ENCODE data around the gene TMTC2.

TMTC2 gene

DNA sequence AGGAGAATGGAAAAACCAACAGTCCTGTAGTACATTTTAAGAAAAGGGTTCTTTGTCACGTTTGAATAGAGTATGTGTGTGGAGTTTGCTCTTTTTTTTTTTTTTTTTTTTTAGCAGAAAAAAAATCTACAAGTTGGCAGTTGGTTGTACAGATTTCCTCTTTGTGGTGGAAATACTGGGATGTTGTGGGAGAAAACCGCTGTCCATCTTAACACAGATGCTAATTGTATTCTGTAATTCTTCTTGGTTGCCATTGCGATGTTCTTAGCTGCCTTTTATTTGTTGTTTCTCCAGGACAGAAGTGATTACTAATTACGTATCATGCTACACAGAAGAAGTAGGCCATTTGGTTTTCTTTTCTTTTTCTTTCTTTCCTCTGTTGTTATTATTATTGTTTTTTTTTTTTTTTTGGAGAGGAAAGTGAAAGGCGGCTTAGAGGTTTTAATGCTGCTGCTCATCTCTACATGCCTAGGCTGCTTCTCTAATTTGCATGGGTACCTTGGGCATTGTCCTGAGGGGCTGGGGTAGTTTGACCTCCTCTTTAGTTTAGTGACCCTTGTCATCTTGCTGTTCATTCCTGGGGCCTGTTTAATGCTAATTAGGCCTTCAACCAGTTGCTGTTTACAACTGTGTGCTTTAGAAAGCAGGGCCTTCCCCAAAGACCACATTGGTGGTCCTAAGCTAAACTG is 94.7 kb downstream of the TMTC2 start:
- Histone ChIP-seq H3K4me1 (ENCODE audit: control insufficient read depth, insufficient read depth, low read length) (no peaks in the 10 kb centered on the region), H3K36me3 (ENCODE audit: control insufficient read depth in 2 of 2, insufficient read depth in 1 of 2, low read length in 2 of 2) (no peaks in the 10 kb centered on the region), H3K4me3 (ENCODE audit: low read depth, low read length) (no peak overlapping the region), H3K27ac (ENCODE audit: extremely low read depth, low read depth, low read length) (no peak overlapping the region), H3K9me3 (ENCODE audit: control insufficient read depth, insufficient read depth, low read depth, low read length) (no peaks in the 10 kb centered on the region)
- ChIA-PET CTCF (no interaction called here), POLR2A (no interaction called here)
- no peak for TF ChIP-seq ZNF146 (tag by site-specific recombination; IDR thresholded peaks at IDR 0.05)

DNA sequence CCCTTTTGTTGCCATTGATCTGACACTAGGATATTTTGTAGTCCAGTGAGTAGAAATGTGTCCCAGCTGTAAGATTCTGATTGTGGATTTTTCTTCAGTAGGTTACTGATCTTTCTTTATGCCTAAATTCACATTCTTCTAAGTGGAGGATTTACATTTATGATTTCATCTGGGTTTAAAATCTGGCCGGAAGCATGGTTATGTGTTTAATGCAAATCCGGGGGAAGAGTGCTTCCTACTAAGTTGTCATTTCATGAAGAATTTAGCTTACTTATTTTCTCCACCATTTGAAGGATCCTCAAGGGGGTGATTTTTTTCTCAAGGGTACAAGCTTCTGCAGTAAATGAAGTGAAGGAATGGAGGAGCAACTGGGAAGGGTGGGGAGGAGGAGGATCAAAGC is 96.7 kb downstream of the TMTC2 start:
- Histone ChIP-seq H3K36me3 (ENCODE audit: control insufficient read depth in 2 of 2, insufficient read depth in 1 of 2, low read length in 2 of 2) (no peaks in the 10 kb centered on the region), H3K27ac (ENCODE audit: extremely low read depth, low read depth, low read length) (no peak overlapping the region), H3K4me3 (ENCODE audit: low read depth, low read length) (no peak overlapping the region), H3K9me3 (ENCODE audit: control insufficient read depth, insufficient read depth, low read depth, low read length) (no peaks in the 10 kb centered on the region), H3K4me1 (ENCODE audit: control insufficient read depth, insufficient read depth, low read length) (no peaks in the 10 kb centered on the region)
- TF ChIP-seq GLIS2 (tag by site-specific recombination; IDR thresholded peaks at IDR 0.05) (no peak), ZSCAN30 (tag by site-specific recombination; IDR thresholded peaks at IDR 0.05) (no peak)
- CTCF ChIA-PET, result no interaction called here
- POLR2A ChIA-PET, result no interaction called here

DNA sequence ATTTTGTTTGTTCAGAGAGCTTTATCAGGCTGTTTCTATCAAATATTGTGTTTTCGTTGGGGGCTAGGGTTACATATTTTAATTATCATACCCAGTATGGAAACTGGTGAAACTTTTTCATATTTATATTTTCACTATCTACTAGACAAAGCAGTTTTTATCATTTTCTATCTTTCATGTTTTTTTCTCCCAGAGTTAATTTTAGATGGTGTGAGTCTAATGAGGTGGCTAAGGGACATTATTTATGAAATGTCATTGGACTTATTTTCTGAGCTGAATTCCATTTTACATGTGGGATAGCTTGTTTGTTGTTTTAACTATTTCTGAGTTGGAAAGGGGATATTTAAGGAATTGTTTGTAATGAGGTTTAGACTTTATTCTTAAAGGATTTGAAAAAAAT is 100.3 kb downstream of the TMTC2 start:
- Histone ChIP-seq H3K4me3 (ENCODE audit: low read depth, low read length) (no peak overlapping the region), H3K27ac (ENCODE audit: extremely low read depth, low read depth, low read length) (no peak overlapping the region), H3K4me1 (ENCODE audit: control insufficient read depth, insufficient read depth, low read length) (no peaks in the 10 kb centered on the region), H3K9me3 (ENCODE audit: control insufficient read depth, insufficient read depth, low read depth, low read length) (no peaks in the 10 kb centered on the region), H3K36me3 (ENCODE audit: control insufficient read depth in 2 of 2, insufficient read depth in 1 of 2, low read length in 2 of 2) (no peaks in the 10 kb centered on the region)
- TF ChIP-seq, protein P1, sequence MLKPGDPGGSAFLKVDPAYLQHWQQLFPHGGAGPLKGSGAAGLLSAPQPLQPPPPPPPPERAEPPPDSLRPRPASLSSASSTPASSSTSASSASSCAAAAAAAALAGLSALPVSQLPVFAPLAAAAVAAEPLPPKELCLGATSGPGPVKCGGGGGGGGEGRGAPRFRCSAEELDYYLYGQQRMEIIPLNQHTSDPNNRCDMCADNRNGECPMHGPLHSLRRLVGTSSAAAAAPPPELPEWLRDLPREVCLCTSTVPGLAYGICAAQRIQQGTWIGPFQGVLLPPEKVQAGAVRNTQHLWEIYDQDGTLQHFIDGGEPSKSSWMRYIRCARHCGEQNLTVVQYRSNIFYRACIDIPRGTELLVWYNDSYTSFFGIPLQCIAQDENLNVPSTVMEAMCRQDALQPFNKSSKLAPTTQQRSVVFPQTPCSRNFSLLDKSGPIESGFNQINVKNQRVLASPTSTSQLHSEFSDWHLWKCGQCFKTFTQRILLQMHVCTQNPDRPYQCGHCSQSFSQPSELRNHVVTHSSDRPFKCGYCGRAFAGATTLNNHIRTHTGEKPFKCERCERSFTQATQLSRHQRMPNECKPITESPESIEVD (tag by site-specific recombination; IDR thresholded peaks at IDR 0.05), result 0 out of 2 replicates have a peak, but pooled peaks have one; percentile 22
- TF ChIP-seq, protein P2, sequence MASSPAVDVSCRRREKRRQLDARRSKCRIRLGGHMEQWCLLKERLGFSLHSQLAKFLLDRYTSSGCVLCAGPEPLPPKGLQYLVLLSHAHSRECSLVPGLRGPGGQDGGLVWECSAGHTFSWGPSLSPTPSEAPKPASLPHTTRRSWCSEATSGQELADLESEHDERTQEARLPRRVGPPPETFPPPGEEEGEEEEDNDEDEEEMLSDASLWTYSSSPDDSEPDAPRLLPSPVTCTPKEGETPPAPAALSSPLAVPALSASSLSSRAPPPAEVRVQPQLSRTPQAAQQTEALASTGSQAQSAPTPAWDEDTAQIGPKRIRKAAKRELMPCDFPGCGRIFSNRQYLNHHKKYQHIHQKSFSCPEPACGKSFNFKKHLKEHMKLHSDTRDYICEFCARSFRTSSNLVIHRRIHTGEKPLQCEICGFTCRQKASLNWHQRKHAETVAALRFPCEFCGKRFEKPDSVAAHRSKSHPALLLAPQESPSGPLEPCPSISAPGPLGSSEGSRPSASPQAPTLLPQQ (tag by site-specific recombination; IDR thresholded peaks at IDR 0.05), result no peak
- TF ChIP-seq, protein P3, sequence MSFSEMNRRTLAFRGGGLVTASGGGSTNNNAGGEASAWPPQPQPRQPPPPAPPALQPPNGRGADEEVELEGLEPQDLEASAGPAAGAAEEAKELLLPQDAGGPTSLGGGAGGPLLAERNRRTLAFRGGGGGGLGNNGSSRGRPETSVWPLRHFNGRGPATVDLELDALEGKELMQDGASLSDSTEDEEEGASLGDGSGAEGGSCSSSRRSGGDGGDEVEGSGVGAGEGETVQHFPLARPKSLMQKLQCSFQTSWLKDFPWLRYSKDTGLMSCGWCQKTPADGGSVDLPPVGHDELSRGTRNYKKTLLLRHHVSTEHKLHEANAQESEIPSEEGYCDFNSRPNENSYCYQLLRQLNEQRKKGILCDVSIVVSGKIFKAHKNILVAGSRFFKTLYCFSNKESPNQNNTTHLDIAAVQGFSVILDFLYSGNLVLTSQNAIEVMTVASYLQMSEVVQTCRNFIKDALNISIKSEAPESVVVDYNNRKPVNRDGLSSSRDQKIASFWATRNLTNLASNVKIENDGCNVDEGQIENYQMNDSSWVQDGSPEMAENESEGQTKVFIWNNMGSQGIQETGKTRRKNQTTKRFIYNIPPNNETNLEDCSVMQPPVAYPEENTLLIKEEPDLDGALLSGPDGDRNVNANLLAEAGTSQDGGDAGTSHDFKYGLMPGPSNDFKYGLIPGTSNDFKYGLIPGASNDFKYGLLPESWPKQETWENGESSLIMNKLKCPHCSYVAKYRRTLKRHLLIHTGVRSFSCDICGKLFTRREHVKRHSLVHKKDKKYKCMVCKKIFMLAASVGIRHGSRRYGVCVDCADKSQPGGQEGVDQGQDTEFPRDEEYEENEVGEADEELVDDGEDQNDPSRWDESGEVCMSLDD (tag by site-specific recombination; IDR thresholded peaks at IDR 0.05), result no peak
- no peak for TF ChIP-seq ZBTB1 (tag by site-specific recombination; IDR thresholded peaks at IDR 0.05)
- CTCF ChIA-PET, result no interaction called here
- POLR2A ChIA-PET, result no interaction called here

DNA sequence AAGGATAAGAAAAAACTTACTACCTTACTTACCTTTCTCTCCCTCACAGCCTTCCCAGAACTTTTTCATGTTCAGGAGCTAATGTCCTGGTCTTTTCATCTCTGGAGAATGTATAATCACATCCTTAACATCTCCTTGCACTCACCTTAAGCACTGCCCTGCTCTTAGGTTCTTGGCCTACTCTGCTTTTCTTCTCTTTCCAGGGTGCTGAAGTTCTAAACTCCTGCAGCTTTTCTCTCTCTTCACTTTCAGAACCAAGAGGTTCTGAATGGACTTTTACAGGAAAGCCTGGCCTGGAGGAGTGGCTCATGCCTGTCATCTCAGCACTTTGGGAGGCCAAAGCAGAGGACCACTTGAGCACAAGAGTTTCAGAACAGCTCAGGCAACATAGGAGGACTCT is 101.9 kb downstream of the TMTC2 start:
- POLR2A ChIA-PET, result no interaction called here
- H3K4me1 ChIP-seq (ENCODE audit: control insufficient read depth, insufficient read depth, low read length), result 0 out of 2 replicates have a peak, but pooled peaks cover under 1% of the 10 kb centered on the region
- no peak for TF ChIP-seq GFI1B (tag by site-specific recombination; IDR thresholded peaks at IDR 0.05)
- TF ChIP-seq, protein P4, sequence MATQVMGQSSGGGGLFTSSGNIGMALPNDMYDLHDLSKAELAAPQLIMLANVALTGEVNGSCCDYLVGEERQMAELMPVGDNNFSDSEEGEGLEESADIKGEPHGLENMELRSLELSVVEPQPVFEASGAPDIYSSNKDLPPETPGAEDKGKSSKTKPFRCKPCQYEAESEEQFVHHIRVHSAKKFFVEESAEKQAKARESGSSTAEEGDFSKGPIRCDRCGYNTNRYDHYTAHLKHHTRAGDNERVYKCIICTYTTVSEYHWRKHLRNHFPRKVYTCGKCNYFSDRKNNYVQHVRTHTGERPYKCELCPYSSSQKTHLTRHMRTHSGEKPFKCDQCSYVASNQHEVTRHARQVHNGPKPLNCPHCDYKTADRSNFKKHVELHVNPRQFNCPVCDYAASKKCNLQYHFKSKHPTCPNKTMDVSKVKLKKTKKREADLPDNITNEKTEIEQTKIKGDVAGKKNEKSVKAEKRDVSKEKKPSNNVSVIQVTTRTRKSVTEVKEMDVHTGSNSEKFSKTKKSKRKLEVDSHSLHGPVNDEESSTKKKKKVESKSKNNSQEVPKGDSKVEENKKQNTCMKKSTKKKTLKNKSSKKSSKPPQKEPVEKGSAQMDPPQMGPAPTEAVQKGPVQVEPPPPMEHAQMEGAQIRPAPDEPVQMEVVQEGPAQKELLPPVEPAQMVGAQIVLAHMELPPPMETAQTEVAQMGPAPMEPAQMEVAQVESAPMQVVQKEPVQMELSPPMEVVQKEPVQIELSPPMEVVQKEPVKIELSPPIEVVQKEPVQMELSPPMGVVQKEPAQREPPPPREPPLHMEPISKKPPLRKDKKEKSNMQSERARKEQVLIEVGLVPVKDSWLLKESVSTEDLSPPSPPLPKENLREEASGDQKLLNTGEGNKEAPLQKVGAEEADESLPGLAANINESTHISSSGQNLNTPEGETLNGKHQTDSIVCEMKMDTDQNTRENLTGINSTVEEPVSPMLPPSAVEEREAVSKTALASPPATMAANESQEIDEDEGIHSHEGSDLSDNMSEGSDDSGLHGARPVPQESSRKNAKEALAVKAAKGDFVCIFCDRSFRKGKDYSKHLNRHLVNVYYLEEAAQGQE (tag by site-specific recombination; IDR thresholded peaks at IDR 0.05), result peak; percentile 74
- CTCF ChIA-PET, result interaction anchor here (0.7 kb wide), 1 partner anchor 103 kb away, joined by 4 read pairs; no protein-coding TSS in a partner anchor
- H3K9me3 ChIP-seq (ENCODE audit: control insufficient read depth, insufficient read depth, low read depth, low read length), result no peaks in the 10 kb centered on the region
- no peaks in the 10 kb centered on the region for H3K36me3 ChIP-seq (ENCODE audit: control insufficient read depth in 2 of 2, insufficient read depth in 1 of 2, low read length in 2 of 2)
- no peak overlapping the region for H3K27ac ChIP-seq (ENCODE audit: extremely low read depth, low read depth, low read length)
- H3K4me3 ChIP-seq (ENCODE audit: low read depth, low read length), result no peak overlapping the region
